Measurements from ENCODE around the gene TPRA1.

- no peak for TF ChIP-seq CTCF (IDR thresholded peaks at IDR 0.05)
- TF ChIP-seq EZH2 (IDR thresholded peaks at IDR 0.05), result no peak
Observed at GRCh38 chr3:127637546-127637945, 47.0 kb upstream of the TPRA1 start.

Data from neural progenitor cell (in vitro differentiated cells).